Medulla oblongata (tissue), 1 donor: ENCODE data around the gene OR2H1.

Experiments
- DNase-seq: peaks from one replicate; pipeline ENCODE4 v3.0.0-alpha.2; 2015; ENCODE audit errors: extremely low spot score

Gene OR2H1

DNA sequence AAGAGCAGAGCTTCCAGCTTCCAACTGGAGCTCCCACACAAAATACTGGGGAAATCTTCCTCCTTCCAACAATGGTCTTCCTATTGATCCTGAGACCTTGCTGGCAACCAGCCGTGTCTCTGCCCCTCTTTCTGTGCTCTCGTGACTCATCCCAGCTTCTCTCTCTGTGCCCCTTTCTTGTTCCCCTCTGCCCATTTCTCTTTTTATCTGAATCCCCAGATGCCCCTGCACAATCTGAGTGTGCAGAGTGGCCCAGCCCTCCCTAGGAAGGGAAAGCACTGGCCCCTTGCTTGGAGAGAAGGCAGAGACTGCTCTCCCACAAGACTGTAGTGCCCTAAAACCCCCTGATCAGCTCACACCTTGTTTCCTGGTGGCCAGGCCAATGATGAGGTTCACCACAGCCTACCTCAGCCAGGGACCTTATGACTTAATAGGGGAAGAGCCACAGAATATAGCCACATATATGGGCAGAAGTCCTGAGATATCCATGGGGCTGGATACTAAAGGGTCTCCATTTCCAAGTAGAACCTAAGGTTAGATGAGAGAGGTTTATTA lies 53.9 kb downstream of the OR2H1 start:
- DNase-seq = no peak
